HCT116 (cell line): ENCODE measurements around the gene TMEM203. TPM values are rescaled to one million over a fixed set of nuclear protein-coding genes. Genes with fewer than 3 reads are reported as not detected.

Experiments used
- ATAC-seq: fragments of 200-7000 bp; cut with Tn5 transposase; 2 replicates; pipeline ENCODE4 v1.9.1; 2020; ENCODE audit warnings: mild to moderate bottlenecking, moderate library complexity
- BruUV-seq: library from RNA; stranded (reverse); fragments of 400-500 nt; replicated peaks from 2 replicates; lab custom pipeline; 2021; lab: Mats Ljungman, UMichigan
- CTCF ChIA-PET: fragments of 300-600 bp; sonication (Branson Sonifier 250); formaldehyde crosslinking; loops from one replicate; lab custom pipeline; 2021; ENCODE audit warnings: antibody characterized with exemption; lab: Charles Lee
- POLR2A ChIA-PET: fragments of 300-600, 350-600 bp; sonication (Branson Sonifier 250); formaldehyde crosslinking; loops from one replicate; lab custom pipeline; 2021; ENCODE audit warnings: antibody characterized with exemption; lab: Charles Lee
- RAD21 ChIA-PET, 2 experiments: fragments of 300-600 bp; sonication (Branson Sonifier 250); formaldehyde crosslinking; loops; one replicate each; lab custom pipeline; 2023; ENCODE audit warnings: low total read pairs in 2 of 2; ENCODE audit not compliant: uncharacterized antibody in 2 of 2, unreplicated experiment in 2 of 2, low non-redundant PET in 1 of 2; lab: Charles Lee
- DNase-seq: peaks from one replicate; pipeline ENCODE4 v3.0.0-alpha.2; 2010; ENCODE audit warnings: low read depth, low spot score
- H2AFZ ChIP-seq: fragments of 200-600 bp; shearing (Covaris generic), sonication (generic); 2 replicates; pipeline ENCODE4 v1.6.1; 2017; ENCODE audit warnings: low read depth, mixed run types, mixed read lengths, antibody characterized with exemption, low read length; ENCODE audit not compliant: poor library complexity, severe bottlenecking
- H3K27ac ChIP-seq: 2 replicates; pipeline ENCODE4 v1.5.1; 2012; ENCODE audit warnings: low read depth, low read length
- H3K27me3 ChIP-seq: fragments of 200-600 bp; sonication (generic); 2 replicates; pipeline ENCODE4 v1.6.1; 2016; ENCODE audit warnings: mixed run types, low read length, mixed read lengths; ENCODE audit not compliant: insufficient read depth
- H3K36me3 ChIP-seq, 2 experiments: fragments of 200-500 bp in 1 of 2; fragments of 200-600 bp in 1 of 2; sonication (Bioruptor generic) in 1 of 2; sonication (generic) in 1 of 2; 2 replicates each; pipeline versions ENCODE4 v1.5.1 to v1.6.1; 2014 to 2016; ENCODE audit warnings: low read length in 2 of 2, inconsistent platforms in 1 of 2, mixed read lengths in 1 of 2, mixed run types in 1 of 2; ENCODE audit not compliant: insufficient read depth in 2 of 2, control insufficient read depth in 1 of 2
- H3K4me1 ChIP-seq, 2 experiments: fragments of 200-600 bp in 1 of 2; sonication (generic) in 1 of 2; 2 replicates each; pipeline versions ENCODE4 v1.5.1 to v1.6.1; 2012 to 2017; ENCODE audit warnings: low read length in 2 of 2, inconsistent platforms in 1 of 2, mild to moderate bottlenecking in 1 of 2, mixed read lengths in 1 of 2, mixed run types in 1 of 2, moderate library complexity in 1 of 2; ENCODE audit not compliant: insufficient read depth in 2 of 2, control insufficient read depth in 1 of 2
- H3K4me2 ChIP-seq: fragments of 200-600 bp; sonication (generic); 2 replicates; pipeline ENCODE4 v1.6.1; 2017; ENCODE audit warnings: mixed run types, low read length, mixed read lengths
- H3K4me3 ChIP-seq, 2 experiments: fragments of 200-600 bp in 1 of 2; sonication (generic) in 1 of 2; replicated peaks in 1 of 2; 2 replicates each; pipeline ENCODE4 v1.5.1; 2011 to 2016; ENCODE audit warnings: low read length in 2 of 2, control low read depth in 1 of 2, low read depth in 1 of 2, mild to moderate bottlenecking in 1 of 2, mixed read lengths in 1 of 2, mixed run types in 1 of 2
- H3K79me2 ChIP-seq: fragments of 200-600 bp; sonication (generic); 2 replicates; pipeline ENCODE4 v1.6.1; 2017; ENCODE audit warnings: mild to moderate bottlenecking, mixed run types, low read length, moderate library complexity, mixed read lengths; ENCODE audit not compliant: insufficient read depth
- H3K9ac ChIP-seq: fragments of 200-600 bp; sonication (generic); 2 replicates; pipeline ENCODE4 v1.6.1; 2016; ENCODE audit warnings: low read length, mixed read lengths
- H3K9me2 ChIP-seq: fragments of 200-600 bp; sonication (generic), shearing (Covaris generic); 2 replicates; pipeline ENCODE4 v1.6.1; 2017; ENCODE audit warnings: mixed run types, mild to moderate bottlenecking, moderate library complexity; ENCODE audit not compliant: insufficient read depth
- H3K9me3 ChIP-seq, 2 experiments: fragments of 200-500 bp in 1 of 2; fragments of 200-600 bp in 1 of 2; sonication (Bioruptor generic) in 1 of 2; sonication (generic) in 1 of 2; 2 replicates each; pipeline ENCODE4 v1.6.1; 2014 to 2017; ENCODE audit warnings: low read length in 2 of 2, mixed read lengths in 2 of 2, inconsistent platforms in 1 of 2, low read depth in 1 of 2, mild to moderate bottlenecking in 1 of 2, mixed run types in 1 of 2, moderate library complexity in 1 of 2; ENCODE audit not compliant: control insufficient read depth in 1 of 2, insufficient read depth in 1 of 2
- H4K20me1 ChIP-seq: fragments of 200-600 bp; sonication (generic), shearing (Covaris generic); 2 replicates; pipeline ENCODE4 v1.6.1; 2017; ENCODE audit warnings: mixed run types, mild to moderate bottlenecking, moderate library complexity; ENCODE audit not compliant: insufficient read depth
- ATF3 ChIP-seq: IDR thresholded peaks from 2 replicates; pipeline ENCODE4 v1.6.1; 2012
- CTCF ChIP-seq, 3 experiments: fragments of 200-600 bp in 1 of 3; sonication (generic) in 1 of 3; IDR thresholded peaks in 2 of 3; conservative IDR thresholded peaks in 1 of 3; 2 replicates each; pipeline ENCODE4 v1.5.1; 2012 to 2017; ENCODE audit warnings: low read depth in 2 of 3, low read length in 2 of 3, antibody characterized with exemption in 1 of 3, borderline replicate concordance in 1 of 3, control low read depth in 1 of 3, mild to moderate bottlenecking in 1 of 3, mixed read lengths in 1 of 3, mixed run types in 1 of 3, moderate library complexity in 1 of 3; ENCODE audit not compliant: insufficient read depth in 1 of 3
- EGR1 ChIP-seq: IDR thresholded peaks from 2 replicates; pipeline ENCODE4 v1.6.1; 2012; ENCODE audit warnings: low read depth
- ELF1 ChIP-seq: IDR thresholded peaks from 2 replicates; pipeline ENCODE4 v1.6.1; 2012; ENCODE audit warnings: low read depth, borderline replicate concordance
- EZH2 ChIP-seq: fragments of 200-600 bp; sonication (generic); IDR thresholded peaks from 2 replicates; pipeline ENCODE4 v1.6.1; 2017; ENCODE audit warnings: antibody characterized with exemption, mixed run types
- EZH2phosphoT487 ChIP-seq: fragments of 200-600 bp; IDR thresholded peaks from 2 replicates; pipeline ENCODE4 v1.6.1; 2018; ENCODE audit warnings: antibody characterized with exemption, borderline replicate concordance
- JUND ChIP-seq: IDR thresholded peaks from 2 replicates; pipeline ENCODE4 v1.6.1; 2012
- POLR2A ChIP-seq: IDR thresholded peaks from 2 replicates; pipeline ENCODE4 v1.7.0; 2011; ENCODE audit warnings: borderline replicate concordance; ENCODE audit not compliant: insufficient read depth, insufficient read length; ENCODE audit errors: extremely low read depth
- POLR2AphosphoS5 ChIP-seq: IDR thresholded peaks from 2 replicates; pipeline ENCODE4 v1.6.1; 2011; ENCODE audit warnings: mild to moderate bottlenecking, low read depth, low read length, moderate library complexity
- RAD21 ChIP-seq: IDR thresholded peaks from 2 replicates; pipeline ENCODE4 v1.6.1; 2012; ENCODE audit warnings: low read depth, mild to moderate bottlenecking
- SIN3A ChIP-seq: IDR thresholded peaks from 2 replicates; pipeline ENCODE4 v1.6.1; 2012; ENCODE audit warnings: low read depth
- SP1 ChIP-seq: IDR thresholded peaks from 2 replicates; pipeline ENCODE4 v1.6.1; 2012; ENCODE audit warnings: low read depth
- ZFX ChIP-seq: fragments of 450-650 bp; IDR thresholded peaks from 2 replicates; pipeline ENCODE4 v1.6.1; 2017
- ZNF274 ChIP-seq: fragments of 200-500 bp; sonication (Bioruptor generic); IDR thresholded peaks from 2 replicates; pipeline ENCODE4 v1.6.1; 2014; ENCODE audit warnings: mild to moderate bottlenecking, low read depth, low read length, inconsistent platforms
- intact Hi-C: fragments of 100-400 bp; cut with micrococcal nuclease; formaldehyde crosslinking; loops from 2 replicates; pipeline ENCODE4 v1.10.0; 2022
- total RNA-seq: library from RNA; stranded (reverse); gene quantifications from one replicate; pipeline ENCODE4 v1.2.1, GENCODE V29; 2021; ENCODE audit not compliant: unreplicated experiment
- TF ChIP-seq, protein P1 (sequence below): IDR thresholded peaks from 2 replicates; pipeline ENCODE4 v1.6.1; 2012; ENCODE audit warnings: low read depth

The TMEM203 gene
- total RNA-seq, 1 experiment from 2014 or later: 45.0 TPM

- Histone ChIP-seq H4K20me1 (no peaks in the 10 kb centered on the region), H3K9me2 (no peaks in the 10 kb centered on the region), H3K79me2 (peaks cover 57% of the 10 kb centered on the region), H3K4me2 (peak overlapping the region; percentile 98), H3K27ac (peak overlapping the region; percentile 99; the same call in 1 of the 2 replicates), H3K27me3 (no peaks in the 10 kb centered on the region), H2AFZ (no peak overlapping the region), H3K4me3 (peak overlapping the region in 1 of 2 experiments; percentile 100; a peak in 2 of 4 replicates), H3K9ac (peak overlapping the region; percentile 94), H3K36me3 (peaks cover 0 to 23% of the 10 kb centered on the region in 2 experiments; a peak in 1 of 4 replicates), H3K4me1 (peaks cover 25 to 45% of the 10 kb centered on the region in 2 experiments), H3K9me3 (no peaks in the 10 kb centered on the region)
- CTCF ChIA-PET: interaction anchor here (0.7 to 1.3 kb wide), 3 partner anchors 70 to 155 kb away, joined by 3 to 4 read pairs (median 3); partner anchors contain the start of gene MAN1B1
- TF ChIP-seq POLR2A: no peak
- TF ChIP-seq, protein P1, sequence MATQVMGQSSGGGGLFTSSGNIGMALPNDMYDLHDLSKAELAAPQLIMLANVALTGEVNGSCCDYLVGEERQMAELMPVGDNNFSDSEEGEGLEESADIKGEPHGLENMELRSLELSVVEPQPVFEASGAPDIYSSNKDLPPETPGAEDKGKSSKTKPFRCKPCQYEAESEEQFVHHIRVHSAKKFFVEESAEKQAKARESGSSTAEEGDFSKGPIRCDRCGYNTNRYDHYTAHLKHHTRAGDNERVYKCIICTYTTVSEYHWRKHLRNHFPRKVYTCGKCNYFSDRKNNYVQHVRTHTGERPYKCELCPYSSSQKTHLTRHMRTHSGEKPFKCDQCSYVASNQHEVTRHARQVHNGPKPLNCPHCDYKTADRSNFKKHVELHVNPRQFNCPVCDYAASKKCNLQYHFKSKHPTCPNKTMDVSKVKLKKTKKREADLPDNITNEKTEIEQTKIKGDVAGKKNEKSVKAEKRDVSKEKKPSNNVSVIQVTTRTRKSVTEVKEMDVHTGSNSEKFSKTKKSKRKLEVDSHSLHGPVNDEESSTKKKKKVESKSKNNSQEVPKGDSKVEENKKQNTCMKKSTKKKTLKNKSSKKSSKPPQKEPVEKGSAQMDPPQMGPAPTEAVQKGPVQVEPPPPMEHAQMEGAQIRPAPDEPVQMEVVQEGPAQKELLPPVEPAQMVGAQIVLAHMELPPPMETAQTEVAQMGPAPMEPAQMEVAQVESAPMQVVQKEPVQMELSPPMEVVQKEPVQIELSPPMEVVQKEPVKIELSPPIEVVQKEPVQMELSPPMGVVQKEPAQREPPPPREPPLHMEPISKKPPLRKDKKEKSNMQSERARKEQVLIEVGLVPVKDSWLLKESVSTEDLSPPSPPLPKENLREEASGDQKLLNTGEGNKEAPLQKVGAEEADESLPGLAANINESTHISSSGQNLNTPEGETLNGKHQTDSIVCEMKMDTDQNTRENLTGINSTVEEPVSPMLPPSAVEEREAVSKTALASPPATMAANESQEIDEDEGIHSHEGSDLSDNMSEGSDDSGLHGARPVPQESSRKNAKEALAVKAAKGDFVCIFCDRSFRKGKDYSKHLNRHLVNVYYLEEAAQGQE: no peak
- 0 out of 2 replicates have a peak, but pooled peaks have one; percentile 22 for TF ChIP-seq POLR2AphosphoS5
- no peak for TF ChIP-seq RAD21
- TF ChIP-seq JUND: no peak
- TF ChIP-seq ZFX: no peak
- TF ChIP-seq CTCF (IDR thresholded peaks at IDR 0.05 in 2 of 3, conservative IDR thresholded peaks at IDR 0.05 in 1 of 3; ENCODE audit: borderline replicate concordance in 1 of 3, insufficient read depth in 1 of 3, low read depth in 2 of 3, low read length in 2 of 3): peak in 2 of 3 experiments; percentile 30 to 40; a peak in 3 of 6 replicates
- no peak for TF ChIP-seq EZH2phosphoT487
- no peak for TF ChIP-seq ELF1
- TF ChIP-seq EGR1: no peak
- TF ChIP-seq ATF3: no peak
- TF ChIP-seq ZNF274: no peak
- no peak for TF ChIP-seq SP1
- no peak for TF ChIP-seq EZH2
- no peak for TF ChIP-seq SIN3A
- BruUV-seq: no TSS peak
- ATAC-seq: no peak
- DNase-seq: no peak
- POLR2A ChIA-PET: interaction anchor here (0.7 to 3.5 kb wide), 2 partner anchors 8 to 64 kb away, joined by 3 to 20 read pairs; no protein-coding TSS in a partner anchor
- intact Hi-C loops: no loop called here
- RAD21 ChIA-PET: interaction anchor here in 1 of 2 experiments (0.6 kb wide), 1 partner anchor 33 kb away, joined by 5 read pairs; no protein-coding TSS in a partner anchor
Measured at GRCh38 chr9:137190315-137190856, 15.1 kb downstream of the TMEM203 start.
